Femur (tissue), 1 donor: Measurements from ENCODE around the gene PROM2.
"Not testable (repeated sequence)": the region's sequence is repeated elsewhere in the genome, so short reads cannot be mapped to it uniquely, and the experiment has no call there.

Experiments used
- DNase-seq: peaks from one replicate; pipeline ENCODE4 v3.0.0-alpha.2; 2017

Gene PROM2

GRCh38 chr2:95269036-95269680 is 5.1 kb upstream of the PROM2 start:
- DNase-seq, result no peak

- not testable (repeated sequence) for DNase-seq
Measured at GRCh38 chr2:95269745-95270144, 4.5 kb upstream of the PROM2 start.

- no peak for DNase-seq
Measured at GRCh38 chr2:95270541-95271081, 3.6 kb upstream of the PROM2 start.

- peak; percentile 8 for DNase-seq
Measured at GRCh38 chr2:95271381-95271971, 2.8 kb upstream of the PROM2 start.

GRCh38 chr2:95272299-95272751 is 1.9 kb upstream of the PROM2 start:
- DNase-seq, result peak; percentile 4

- no peak for DNase-seq
Measured at GRCh38 chr2:95272781-95273180, 1.5 kb upstream of the PROM2 start.

GRCh38 chr2:95273566-95274290 is 521 bp upstream of the PROM2 start:
- DNase-seq, result no peak

- no peak for DNase-seq
Measured at GRCh38 chr2:95275151-95275515, 884 bp downstream of the PROM2 start.

GRCh38 chr2:95275601-95276243 is 1.5 kb downstream of the PROM2 start:
- DNase-seq, result no peak

- DNase-seq, result no peak
Measured at GRCh38 chr2:95276244-95276887, 2.1 kb downstream of the PROM2 start.

GRCh38 chr2:95276888-95277245 is 2.6 kb downstream of the PROM2 start:
- DNase-seq, result no peak

- DNase-seq, result no peak
Measured at GRCh38 chr2:95277246-95277906, 3.1 kb downstream of the PROM2 start.

GRCh38 chr2:95278051-95278471 is 3.8 kb downstream of the PROM2 start:
- DNase-seq, result no peak

GRCh38 chr2:95278637-95279225 is 4.5 kb downstream of the PROM2 start:
- no peak for DNase-seq

- DNase-seq, result no peak
Measured at GRCh38 chr2:95279435-95280035, 5.3 kb downstream of the PROM2 start.

GRCh38 chr2:95281071-95281470 is 6.8 kb downstream of the PROM2 start:
- DNase-seq, result no peak

- no peak for DNase-seq
Measured at GRCh38 chr2:95281786-95282185, 7.5 kb downstream of the PROM2 start.

- DNase-seq, result no peak
Measured at GRCh38 chr2:95282458-95282857, 8.2 kb downstream of the PROM2 start.

GRCh38 chr2:95283562-95283961 is 9.3 kb downstream of the PROM2 start:
- DNase-seq, result no peak

- no peak for DNase-seq
Measured at GRCh38 chr2:95284886-95285541, 10.8 kb downstream of the PROM2 start.

GRCh38 chr2:95285542-95285932 is 11.3 kb downstream of the PROM2 start:
- no peak for DNase-seq
